Hematopoietic multipotent progenitor cell treated with erythropoietin and hydrocortisone succinate and interleukin-3 and kit ligand, for 6 days (in vitro differentiated cells): ENCODE data around the gene CDO1.
"Not testable (repeated sequence)": the region's sequence is repeated elsewhere in the genome, so short reads cannot be mapped to it uniquely, and the experiment has no call there.

Experiments
- DNase-seq: peaks from one replicate; pipeline ENCODE4 v3.0.0-alpha.2; 2015

The CDO1 gene

GRCh38 chr5:115829913-115830312, 13.5 kb upstream of the CDO1 start:
- no peak for DNase-seq

- DNase-seq, result no peak
These were observed 9.5 kb upstream of the CDO1 start for GRCh38 chr5:115825948-115826347.

- not testable (repeated sequence) for DNase-seq
These were observed 8.5 kb upstream of the CDO1 start for GRCh38 chr5:115824983-115825382.

- no peak for DNase-seq
These were observed 4.4 kb upstream of the CDO1 start for GRCh38 chr5:115820846-115821245.

GRCh38 chr5:115818821-115819220, 2.4 kb upstream of the CDO1 start:
- DNase-seq, result no peak

GRCh38 chr5:115817386-115817785, 927 bp upstream of the CDO1 start:
- DNase-seq, result no peak

GRCh38 chr5:115815693-115816225, 700 bp downstream of the CDO1 start:
- no peak for DNase-seq

GRCh38 chr5:115815006-115815692, 1.3 kb downstream of the CDO1 start:
- DNase-seq, result no peak

GRCh38 chr5:115813719-115814118, 2.7 kb downstream of the CDO1 start:
- no peak for DNase-seq

- no peak for DNase-seq
These were observed 4.1 kb downstream of the CDO1 start for GRCh38 chr5:115812372-115812771.

- no peak for DNase-seq
These were observed 5.1 kb downstream of the CDO1 start for GRCh38 chr5:115811406-115811805.

- no peak for DNase-seq
These were observed 5.7 kb downstream of the CDO1 start for GRCh38 chr5:115810761-115811160.

GRCh38 chr5:115809946-115810345, 6.5 kb downstream of the CDO1 start:
- no peak for DNase-seq

GRCh38 chr5:115808066-115808465, 8.4 kb downstream of the CDO1 start:
- not testable (repeated sequence) for DNase-seq

- no peak for DNase-seq
These were observed 8.8 kb downstream of the CDO1 start for GRCh38 chr5:115807654-115808052.

GRCh38 chr5:115806986-115807653, 9.3 kb downstream of the CDO1 start:
- DNase-seq, result no peak

- DNase-seq, result no peak
These were observed 14.5 kb downstream of the CDO1 start for GRCh38 chr5:115801984-115802383.

GRCh38 chr5:115801152-115801551, 15.3 kb downstream of the CDO1 start:
- no peak for DNase-seq

GRCh38 chr5:115800108-115800507, 16.4 kb downstream of the CDO1 start:
- no peak for DNase-seq

GRCh38 chr5:115798252-115798651, 18.2 kb downstream of the CDO1 start:
- DNase-seq, result no peak

- no peak for DNase-seq
These were observed 19.8 kb downstream of the CDO1 start for GRCh38 chr5:115796656-115797055.

GRCh38 chr5:115795700-115796099, 20.8 kb downstream of the CDO1 start:
- DNase-seq, result no peak

GRCh38 chr5:115788440-115788839, 28.0 kb downstream of the CDO1 start:
- no peak for DNase-seq

GRCh38 chr5:115787426-115787825, 29.0 kb downstream of the CDO1 start:
- no peak for DNase-seq
